HG03558 (cell line): Measurements from ENCODE around the gene EPS8L1.

Source experiments
- ATAC-seq: cut with Tn5 transposase; IDR thresholded peaks from one replicate; pipeline ENCODE4 v1.9.1; 2021; ENCODE audit warnings: moderate number of reproducible peaks; ENCODE audit not compliant: unreplicated experiment; ENCODE audit errors: extremely low read depth

EPS8L1 gene

DNA sequence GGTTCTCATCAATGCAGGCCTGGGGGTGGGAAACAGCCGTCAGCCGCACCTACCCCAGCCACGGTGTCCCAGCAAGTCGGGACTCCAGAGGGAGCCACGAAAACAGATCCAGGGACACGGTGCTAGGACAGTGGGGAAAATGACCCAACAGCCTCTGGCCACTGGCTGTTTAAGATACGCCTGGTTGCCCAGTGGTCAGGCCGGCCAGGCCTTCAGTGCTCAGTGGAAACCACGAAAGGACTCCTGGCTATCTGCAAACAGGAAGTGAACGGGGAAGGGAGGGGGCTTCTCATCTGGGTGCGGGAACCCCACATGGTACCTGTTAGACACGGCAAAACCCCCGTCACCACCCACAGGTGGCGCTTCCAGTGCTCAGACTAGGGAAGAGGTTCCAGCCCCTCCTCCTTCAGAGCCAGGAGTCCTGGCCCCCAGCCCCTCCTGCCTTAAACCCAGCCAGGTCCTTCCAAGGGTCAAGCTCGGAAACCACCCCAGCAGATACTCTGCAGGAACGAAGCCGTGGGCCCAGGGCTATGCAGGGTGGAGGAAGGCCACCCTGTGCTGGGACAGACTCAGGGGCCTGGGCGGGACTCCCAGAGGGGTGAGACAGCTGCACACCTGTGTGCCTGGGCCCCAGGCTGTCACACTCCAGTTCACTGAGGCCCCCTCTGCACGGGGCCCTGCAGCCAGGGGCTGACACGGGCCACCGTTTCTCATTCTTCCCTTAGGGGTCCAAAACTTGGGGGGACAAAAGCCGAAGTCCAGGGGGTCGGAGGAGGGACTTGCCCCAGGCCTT lies 37.3 kb downstream of the EPS8L1 start:
- ATAC-seq, result no peak

DNA sequence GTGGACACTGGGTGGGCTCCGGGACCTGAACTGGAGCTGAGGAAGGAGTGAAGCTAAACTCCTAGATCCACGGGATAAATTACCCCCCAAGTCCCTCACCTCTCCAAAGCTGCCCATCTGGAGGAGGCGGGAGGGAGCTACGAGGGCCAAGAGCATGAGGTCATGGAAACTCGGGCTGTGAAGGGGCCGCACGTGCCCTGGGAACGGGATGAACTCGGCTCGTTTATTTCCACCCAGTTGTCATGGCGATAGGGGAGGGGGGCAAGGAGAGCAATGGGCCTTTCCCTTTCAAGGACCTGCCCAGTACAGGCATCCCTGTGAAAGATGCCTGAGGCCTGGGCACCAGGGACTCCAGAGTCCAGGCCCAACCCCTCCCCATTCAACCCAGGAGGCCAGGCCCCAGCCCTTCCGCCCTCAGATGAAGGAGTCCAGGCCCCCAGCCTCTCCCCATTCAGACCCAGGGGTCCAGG lies 37.9 kb downstream of the EPS8L1 start:
- ATAC-seq, result no peak

DNA sequence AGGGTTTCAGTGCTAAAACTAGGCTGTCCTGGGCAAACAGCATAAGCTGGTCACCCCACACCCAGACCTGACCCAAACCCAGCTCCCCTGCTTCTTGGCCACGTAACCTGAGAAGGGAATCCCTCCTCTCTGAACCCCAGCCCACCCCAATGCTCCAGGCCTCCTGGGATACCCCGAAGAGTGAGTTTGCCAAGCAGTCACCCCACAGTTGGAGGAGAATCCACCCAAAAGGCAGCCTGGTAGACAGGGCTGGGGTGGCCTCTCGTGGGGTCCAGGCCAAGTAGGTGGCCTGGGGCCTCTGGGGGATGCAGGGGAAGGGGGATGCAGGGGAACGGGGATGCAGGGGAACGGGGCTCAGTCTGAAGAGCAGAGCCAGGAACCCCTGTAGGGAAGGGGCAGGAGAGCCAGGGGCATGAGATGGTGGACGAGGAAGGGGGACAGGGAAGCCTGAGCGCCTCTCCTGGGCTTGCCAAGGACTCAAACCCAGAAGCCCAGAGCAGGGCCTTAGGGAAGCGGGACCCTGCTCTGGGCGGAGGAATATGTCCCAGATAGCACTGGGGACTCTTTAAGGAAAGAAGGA lies 39.0 kb downstream of the EPS8L1 start:
- ATAC-seq, result no peak

DNA sequence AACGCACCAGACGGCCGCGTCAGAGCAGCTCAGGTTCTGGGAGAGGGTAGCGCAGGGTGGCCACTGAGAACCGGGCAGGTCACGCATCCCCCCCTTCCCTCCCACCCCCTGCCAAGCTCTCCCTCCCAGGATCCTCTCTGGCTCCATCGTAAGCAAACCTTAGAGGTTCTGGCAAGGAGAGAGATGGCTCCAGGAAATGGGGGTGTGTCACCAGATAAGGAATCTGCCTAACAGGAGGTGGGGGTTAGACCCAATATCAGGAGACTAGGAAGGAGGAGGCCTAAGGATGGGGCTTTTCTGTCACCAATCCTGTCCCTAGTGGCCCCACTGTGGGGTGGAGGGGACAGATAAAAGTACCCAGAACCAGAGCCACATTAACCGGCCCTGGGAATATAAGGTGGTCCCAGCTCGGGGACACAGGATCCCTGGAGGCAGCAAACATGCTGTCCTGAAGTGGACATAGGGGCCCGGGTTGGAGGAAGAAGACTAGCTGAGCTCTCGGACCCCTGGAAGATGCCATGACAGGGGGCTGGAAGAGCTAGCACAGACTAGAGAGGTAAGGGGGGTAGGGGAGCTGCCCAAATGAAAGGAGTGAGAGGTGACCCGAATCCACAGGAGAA lies 39.9 kb downstream of the EPS8L1 start:
- ATAC-seq, result no peak

DNA sequence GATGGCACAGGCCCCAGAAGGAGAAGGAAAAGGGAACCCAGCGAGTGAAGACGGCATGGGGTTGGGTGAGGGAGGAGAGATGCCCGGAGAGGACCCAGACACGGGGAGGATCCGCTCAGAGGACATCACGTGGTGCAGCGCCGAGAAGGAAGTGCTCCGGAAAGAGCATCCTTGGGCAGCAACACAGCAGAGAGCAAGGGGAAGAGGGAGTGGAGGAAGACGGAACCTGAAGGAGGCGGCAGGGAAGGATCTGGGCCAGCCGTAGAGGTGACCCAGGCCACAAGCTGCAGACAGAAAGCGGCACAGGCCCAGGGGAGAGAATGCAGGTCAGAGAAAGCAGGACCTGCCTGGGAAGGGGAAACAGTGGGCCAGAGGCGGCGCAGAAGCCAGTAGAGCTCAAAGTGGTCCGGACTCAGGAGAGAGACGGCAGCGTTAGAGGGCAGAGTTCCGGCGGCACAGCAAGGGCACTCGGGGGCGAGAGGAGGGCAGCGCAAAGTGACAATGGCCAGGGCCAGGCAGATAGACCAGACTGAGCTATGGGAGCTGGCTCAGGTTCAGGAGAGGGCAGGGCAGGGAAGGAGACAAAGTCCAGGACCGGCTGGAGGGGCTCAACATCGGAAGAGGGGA lies 40.7 kb downstream of the EPS8L1 start:
- no peak for ATAC-seq

DNA sequence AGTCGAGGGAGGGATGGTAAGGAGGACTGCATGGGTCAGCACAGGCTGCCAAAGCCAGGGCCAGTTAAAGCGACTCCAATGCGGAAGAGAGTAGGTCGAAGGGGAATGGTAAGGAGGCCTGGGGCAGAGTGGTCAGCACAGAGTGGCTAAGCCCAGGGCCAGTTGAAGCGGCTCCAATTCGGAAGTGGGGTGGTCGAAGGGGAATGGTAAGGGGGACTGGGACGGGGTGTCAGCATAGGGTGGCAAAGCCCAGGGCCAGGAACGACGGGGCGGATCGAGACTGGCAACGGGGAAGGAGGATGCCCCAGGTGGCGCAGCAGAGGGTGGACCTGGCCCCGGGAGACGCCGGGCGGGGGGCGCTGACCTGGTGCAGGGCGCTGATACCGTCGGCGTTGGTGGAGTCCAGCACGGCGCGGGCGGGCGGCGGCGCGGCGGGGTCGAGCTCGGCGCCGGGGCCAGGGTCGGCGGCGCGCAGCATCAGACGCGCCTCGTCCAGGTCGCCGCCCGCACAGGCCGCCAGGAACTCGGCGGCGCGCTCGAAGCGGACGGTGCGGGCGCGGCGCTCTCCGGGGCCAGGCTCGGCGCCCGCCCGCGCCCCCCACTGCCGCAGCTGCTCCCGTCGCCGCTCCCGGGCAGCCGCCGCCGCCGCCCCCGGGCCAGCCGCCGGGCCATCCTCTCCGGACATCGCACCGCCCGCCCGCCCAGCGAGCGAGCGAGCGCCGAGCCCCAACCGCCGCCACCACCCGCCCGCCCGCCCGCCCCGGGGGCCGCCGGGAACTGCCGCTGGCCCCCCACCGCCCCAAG lies 41.4 kb downstream of the EPS8L1 start, which contains the start of gene PPP1R12C:
Gene PPP1R12C (minus strand): TSS at position 779 of the 804 bp plus-strand sequence. CDS start 94 bp downstream, at position 685.
- no peak for ATAC-seq

DNA sequence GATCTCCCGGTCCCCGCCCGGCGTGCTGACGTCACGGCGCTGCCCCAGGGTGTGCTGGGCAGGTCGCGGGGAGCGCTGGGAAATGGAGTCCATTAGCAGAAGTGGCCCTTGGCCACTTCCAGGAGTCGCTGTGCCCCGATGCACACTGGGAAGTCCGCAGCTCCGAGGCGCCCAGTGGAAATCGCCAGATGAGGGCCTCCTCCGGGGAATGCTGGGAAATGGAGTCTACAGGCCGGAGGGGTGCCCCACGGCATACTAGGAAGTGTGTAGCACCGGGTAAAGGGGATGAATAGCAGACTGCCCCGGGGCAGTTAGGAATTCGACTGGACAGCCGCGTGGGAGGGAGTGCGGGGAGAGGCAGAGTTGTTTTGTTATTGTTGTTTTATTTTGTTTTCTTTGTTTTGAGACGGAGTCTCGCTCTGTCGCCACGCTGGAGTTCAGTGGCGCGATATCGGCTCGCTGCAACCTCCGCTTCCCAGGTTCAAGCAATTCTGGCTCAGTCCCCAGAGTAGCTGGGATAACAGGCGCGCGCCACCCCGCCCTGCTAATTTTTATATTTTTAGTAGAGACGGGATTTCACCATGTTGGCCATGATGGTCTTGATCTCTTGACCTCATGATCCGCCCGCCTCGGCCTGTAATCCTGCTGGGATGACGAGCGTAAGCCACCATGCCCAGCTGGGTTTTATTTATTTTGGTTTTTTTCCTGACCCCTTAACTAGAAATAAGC lies 42.2 kb downstream of the EPS8L1 start:
- ATAC-seq, result peak; percentile 70

DNA sequence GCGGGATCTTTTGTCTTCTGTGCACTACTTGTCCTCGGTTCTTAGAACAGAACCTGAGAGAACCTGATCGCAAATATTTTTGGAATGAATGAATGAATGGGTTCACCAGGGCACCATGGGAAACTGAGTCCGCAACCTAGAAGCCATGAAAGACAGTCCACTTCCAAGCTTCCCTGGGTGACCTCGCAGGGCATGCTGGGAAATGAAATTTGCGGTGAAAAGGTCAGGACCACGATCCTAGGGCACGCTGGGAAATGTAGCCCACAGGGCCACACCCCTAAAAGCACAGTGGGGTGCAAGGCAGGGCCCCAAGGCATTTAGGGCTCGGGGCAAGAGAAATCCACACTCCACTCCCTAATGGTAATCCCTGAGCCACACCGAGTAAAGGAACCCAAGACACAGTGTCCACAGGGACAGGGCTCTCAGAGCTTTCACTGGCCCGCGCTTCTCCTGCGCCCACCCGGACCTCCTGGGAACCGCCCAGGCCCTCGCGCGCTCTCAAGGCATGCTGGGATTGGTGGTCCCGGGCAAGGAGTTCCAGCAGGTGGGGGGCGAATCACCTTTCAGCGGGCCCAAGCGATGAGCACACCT lies 42.8 kb downstream of the EPS8L1 start:
- no peak for ATAC-seq

DNA sequence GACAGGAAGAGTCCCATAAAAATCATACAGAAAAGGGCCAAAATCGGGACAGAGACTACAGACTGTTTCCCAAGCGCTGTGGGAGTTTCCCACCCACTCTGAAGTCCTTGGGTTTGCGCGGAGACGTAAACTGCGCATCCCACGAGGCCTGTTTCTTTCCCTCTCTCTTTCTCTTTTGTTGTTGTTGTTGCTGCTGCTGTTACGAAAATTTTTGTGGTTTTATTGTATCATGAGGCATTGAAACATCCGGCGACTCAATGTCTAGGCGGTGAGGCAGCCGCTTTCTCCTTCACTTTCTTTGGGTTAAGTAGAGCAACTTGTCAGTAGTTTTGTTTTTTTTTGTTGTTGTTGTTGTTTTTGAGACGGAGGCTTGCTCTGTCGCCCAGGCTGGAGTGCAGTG lies 43.4 kb downstream of the EPS8L1 start:
- no peak for ATAC-seq

DNA sequence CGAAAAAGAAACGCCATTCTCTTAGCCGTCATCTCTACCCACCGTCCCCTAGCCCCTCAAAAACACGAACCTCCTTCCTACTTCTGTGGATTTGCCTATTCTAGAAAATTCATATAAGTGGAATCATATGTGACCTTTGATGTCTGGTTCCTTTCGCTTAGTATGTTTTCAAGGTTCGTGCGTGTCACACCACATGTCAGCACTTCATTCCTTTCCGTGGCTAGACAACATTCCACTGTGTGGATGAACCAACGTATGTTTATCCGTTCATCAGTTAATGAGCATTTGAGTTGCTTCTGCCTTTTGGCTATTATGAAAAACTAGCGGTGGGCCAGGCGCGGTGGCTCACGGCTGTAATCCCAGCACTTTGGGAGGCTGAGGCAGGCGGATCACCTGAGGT lies 55.8 kb downstream of the EPS8L1 start:
- ATAC-seq, result no peak

DNA sequence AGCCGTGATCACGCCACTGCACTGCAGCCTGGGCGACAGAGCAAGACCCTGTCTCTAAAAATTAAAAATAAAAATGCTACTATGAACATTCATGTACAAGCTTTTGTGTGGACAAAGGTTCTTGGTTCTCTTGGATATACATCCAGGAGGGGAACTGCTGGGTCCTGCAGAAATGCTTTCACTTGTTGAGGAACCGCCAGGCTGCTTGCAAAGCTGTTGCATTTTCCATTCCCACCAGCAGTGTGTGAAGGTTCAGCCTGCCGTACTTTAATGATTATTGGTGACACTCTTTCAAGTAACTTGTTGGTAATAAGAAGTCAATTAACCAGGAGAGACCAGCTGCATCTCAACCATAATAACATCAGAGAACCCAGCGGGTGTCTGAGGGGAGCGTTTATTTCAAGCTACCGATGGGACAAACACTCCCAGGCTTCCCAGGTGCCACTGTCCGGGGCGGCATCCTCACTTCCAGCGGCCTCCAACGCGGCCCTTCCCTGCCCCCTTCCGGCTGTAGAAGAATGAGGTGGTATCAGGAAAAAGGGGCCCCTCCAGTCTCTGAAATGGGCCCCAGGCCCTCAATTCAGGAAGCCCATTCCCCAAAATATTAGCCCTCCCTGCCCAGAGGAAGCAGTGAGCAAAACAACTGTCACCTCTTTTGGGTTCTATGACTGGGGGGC lies 56.9 kb downstream of the EPS8L1 start:
- no peak for ATAC-seq

DNA sequence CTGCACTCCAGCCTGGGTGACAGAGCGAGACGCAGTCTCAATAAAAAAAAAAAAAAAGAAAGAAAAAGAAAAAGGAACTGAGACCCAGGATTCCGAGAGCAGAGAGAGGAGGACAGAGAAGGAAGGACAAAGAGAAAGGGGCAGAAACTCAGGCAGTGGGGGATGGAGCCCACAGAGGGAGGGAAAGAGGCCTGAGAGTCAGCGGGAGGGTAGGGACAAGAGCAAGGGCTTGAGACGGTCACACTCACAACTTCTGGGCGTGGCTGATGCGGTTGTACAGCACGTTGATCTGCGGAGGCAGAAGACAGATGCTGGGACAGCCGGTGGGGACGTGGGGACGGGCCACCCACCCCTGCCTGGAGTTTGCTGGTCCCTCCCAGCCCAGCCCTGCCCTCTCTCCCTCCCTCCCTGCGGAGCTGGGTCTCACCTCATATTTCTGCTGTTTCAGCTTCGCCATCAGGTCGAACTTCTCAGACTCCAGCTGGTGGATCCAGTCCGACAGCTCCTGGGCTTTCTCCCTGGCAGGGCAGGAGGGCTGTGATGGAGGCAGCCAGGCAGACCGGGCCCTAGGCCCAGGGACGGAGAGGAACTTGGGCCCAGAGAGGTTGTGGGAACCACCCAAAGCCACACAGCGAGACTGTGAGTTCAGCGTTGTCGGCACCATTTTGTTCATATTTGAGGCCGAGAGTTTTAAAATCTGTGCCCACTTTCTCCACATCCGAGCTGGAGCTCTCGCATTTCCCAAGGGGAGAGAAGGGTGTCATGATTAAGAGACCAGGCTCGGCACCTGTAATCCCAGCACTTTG lies 58.2 kb downstream of the EPS8L1 start:
- no peak for ATAC-seq

DNA sequence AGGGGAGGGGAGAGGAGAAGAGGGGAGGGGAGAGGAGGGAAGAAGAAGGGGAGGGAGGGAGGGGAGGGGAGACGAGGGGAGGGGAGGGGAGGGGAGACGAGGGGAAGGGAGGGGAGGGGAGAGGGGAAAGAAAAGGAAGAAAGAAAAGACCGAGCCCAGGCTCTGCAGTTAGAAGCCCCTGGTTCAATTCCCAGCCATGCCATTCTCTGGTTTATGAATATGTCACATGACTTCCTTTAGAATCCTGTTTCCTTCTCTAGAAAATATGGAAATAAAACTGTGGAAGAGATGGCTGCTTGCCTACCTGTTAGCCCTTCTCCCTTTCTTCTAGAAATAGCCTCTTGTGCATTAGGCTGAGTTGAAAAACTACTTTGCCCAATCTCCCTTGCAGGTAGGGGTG lies 59.1 kb downstream of the EPS8L1 start:
- ATAC-seq, result no peak

DNA sequence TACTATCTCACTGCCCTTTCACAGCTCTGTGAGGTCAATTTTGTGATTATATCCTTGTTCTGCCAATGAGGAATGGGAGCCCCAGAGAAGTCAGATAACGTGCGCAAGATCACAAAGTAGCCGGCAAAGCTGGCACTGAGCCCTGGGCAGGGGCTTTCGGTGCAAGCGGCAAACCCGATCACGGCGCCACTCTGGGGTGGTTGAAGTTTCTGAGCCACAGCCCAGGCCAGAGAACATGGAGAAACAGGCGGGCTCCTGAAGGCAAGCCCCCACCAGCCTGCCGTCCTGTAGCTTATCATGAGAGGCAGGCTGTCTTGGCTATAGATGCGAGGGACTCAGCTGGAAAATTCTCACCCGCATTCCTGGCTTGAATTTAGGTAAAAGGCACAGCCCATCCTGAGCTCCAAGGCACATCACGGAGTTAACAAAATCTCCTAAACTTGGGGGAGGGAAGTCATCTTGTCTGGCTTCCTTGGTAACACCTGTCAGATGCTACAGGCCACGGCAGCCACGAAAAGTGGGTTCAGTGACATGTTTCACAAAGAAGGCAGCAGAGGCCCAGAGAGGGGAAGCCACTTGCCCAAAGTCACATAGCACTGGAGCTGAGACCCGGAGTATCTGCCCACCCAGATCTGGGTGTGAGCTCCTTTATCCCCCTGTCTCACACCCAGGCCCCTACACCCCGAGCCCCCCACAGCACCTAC lies 60.9 kb downstream of the EPS8L1 start:
- ATAC-seq, result no peak
